GM19452 (cell line): ENCODE measurements around the gene SMC5.

Source experiments
- ATAC-seq: cut with Tn5 transposase; IDR thresholded peaks from one replicate; pipeline ENCODE4 v1.9.1; 2021; ENCODE audit not compliant: unreplicated experiment

SMC5 gene

GRCh38 chr9:70403618-70404025 lies 144.8 kb downstream of the SMC5 start:
- no peak for ATAC-seq

- ATAC-seq, result no peak
Observed at GRCh38 chr9:70404261-70404660, 145.5 kb downstream of the SMC5 start.
